Hematopoietic multipotent progenitor cell treated with erythropoietin and hydrocortisone succinate and interleukin-3 and kit ligand, for 17 days (in vitro differentiated cells): ENCODE results near the gene INTS13.
"Not testable (repeated sequence)": the region's sequence is repeated elsewhere in the genome, so short reads cannot be mapped to it uniquely, and the experiment has no call there.

ENCODE experiments used
- DNase-seq: peaks from one replicate; pipeline ENCODE4 v3.0.0-alpha.2; 2015; ENCODE audit warnings: low spot score

The INTS13 gene

DNA sequence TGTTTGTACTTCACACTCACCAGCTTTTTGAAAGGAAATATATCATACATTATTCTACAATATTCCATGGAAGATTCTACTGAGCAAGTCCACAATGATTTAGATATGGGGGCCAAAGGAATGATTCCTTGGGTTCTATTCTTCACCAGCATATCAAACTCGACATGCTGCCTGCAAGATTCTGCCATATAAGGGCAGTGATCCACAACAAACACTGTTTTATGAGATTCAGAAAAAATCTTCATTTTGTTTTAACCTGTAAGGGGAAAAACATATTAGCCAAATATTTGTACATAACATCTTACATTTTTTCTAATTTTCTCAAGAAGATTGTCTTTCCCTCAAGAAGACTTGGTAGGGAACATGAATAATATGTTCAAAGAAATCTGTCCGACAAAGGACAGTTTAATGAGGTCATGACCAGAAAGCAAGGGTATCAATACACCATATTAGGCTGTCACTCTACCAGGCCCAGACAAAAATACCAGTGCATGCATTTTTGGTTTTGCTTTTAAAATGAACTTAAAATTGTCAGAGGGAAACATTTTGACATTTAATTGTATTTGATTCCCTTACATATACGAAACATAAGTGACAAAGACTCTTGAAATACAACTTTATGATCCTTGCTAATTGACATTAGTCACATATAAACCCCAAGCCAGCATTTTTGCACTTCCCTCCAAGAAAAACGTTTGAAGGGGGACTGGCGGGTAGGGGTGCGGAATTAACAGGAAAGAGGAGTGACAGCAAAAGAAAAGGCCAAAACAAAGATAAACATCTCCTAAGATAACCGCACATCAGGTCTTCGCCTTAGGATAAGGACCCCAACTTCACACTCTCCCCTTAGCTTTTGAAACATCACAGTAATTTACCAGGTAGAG is 980 bp downstream of the INTS13 start:
- DNase-seq = peak; percentile 39

GRCh38 chr12:26935636-26936378 is 2.0 kb downstream of the INTS13 start:
- peak; percentile 36 for DNase-seq

GRCh38 chr12:26929590-26929989 is 8.2 kb downstream of the INTS13 start:
- DNase-seq = no peak

GRCh38 chr12:26928661-26929060 is 9.1 kb downstream of the INTS13 start:
- no peak for DNase-seq

GRCh38 chr12:26921886-26922285 is 15.9 kb downstream of the INTS13 start:
- DNase-seq = no peak

DNA sequence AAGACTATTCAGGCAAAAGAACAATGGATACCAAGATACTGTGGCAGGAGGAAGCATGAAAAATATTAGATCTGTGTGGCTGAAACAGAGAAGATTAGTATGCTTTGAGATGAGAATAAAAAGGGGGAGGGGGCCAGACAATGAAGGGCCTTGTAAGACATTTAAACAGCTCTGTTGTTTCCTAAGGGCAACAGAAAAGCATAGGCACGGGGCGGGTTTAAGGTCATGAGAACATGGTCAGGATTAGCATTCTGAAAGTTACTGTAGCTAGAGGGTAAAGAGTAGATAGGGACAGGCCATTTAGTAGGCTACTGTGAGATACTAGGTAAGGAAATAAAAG is 18.6 kb downstream of the INTS13 start:
- DNase-seq = no peak

- no peak for DNase-seq
Measured at GRCh38 chr12:26918321-26919215, 19.2 kb downstream of the INTS13 start.

DNA sequence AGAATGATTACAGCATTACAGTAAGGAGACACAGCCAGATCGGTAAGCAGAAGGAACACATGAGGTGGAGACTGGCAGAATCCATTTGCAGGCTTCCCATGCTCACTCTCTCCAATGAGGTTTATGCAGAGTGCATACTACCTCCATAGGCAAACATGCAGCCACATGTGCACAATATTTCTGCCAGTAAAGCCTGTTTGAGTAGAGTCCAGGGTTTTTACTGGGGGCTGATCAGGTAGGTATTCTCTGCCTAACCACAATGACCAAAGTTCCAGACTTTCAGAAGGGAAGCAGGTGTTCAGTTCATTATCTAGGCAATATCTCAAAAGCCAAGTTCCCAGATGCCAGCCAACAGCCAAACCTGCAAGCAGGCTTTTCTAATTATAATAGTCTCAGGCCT is 31.1 kb downstream of the INTS13 start:
- no peak for DNase-seq

DNA sequence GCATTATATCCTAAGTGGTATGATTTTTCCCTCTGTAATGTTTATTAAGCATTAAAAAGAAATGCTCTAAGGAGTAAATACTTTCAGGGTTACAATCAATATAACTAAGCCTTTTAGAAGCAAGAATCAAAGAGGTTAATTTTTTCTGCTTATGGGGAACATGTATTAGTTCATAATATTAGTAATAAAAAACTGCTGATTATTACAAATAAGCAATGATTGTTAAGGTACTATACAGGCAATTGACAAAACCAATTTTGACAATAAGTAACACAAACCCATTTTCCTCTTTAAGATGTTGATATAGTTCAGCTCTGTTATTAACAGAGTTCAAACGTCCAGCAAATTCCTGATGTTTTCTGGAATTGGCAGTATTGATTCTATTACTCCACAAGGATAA is 31.8 kb downstream of the INTS13 start:
- DNase-seq = no peak

GRCh38 chr12:26903396-26903795 is 34.4 kb downstream of the INTS13 start:
- not testable (repeated sequence) for DNase-seq

DNA sequence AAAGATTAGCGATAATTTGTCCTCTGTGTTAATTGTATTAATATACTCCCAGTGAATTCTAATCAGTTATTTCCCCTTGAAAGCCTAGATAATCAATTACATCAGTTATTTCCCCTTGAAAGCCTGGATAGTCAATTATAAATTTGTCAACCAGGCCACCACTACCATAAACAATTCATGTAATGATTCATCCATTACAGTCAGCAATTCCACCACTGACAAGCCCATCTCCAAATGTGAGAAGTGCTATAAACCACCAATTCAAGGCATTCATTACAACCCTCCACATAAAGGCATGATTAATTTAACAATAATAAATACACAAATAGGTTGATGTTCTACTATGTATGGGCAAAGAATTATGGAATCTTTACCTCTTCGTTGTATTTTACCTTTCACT is 40.9 kb downstream of the INTS13 start:
- no peak for DNase-seq

DNA sequence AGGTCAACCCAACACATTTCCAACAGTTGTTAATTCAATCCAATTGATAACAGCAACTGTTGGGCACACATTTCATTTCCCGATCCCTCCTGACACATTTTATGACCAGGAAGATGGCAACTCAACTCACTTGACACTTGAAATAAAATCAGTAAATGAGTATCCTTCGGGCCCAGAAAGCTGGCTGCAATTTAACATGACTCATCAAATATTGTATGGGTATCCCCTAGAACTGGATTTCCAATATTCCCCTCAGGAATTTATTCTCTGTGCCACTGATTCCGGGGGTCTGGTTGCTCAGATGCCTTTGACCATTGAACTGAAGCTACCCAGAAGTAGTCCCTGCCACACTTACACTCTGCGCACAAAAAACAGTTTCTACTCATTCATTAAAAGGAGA is 42.1 kb downstream of the INTS13 start:
- DNase-seq = no peak

GRCh38 chr12:26891704-26892103 is 46.1 kb downstream of the INTS13 start:
- DNase-seq = no peak

DNA sequence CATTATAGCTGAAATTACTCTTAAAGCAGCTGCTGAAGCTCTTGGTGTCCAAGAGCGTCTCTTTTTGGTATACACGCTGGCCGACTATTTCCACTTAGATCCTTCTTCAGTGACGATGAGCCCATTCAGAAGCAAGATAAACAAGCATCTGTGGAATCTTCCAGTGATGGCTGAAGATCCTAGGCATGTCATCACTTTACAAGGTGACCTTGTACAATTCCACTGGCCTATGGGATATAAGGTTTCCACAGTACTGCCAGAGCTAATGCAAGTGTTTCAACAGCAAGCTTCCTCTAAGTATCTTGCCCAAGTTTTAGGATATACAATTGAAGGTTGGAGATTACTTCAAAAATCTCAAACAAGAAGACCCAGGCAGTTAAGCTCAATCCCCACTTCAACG is 47.0 kb downstream of the INTS13 start:
- no peak for DNase-seq

DNA sequence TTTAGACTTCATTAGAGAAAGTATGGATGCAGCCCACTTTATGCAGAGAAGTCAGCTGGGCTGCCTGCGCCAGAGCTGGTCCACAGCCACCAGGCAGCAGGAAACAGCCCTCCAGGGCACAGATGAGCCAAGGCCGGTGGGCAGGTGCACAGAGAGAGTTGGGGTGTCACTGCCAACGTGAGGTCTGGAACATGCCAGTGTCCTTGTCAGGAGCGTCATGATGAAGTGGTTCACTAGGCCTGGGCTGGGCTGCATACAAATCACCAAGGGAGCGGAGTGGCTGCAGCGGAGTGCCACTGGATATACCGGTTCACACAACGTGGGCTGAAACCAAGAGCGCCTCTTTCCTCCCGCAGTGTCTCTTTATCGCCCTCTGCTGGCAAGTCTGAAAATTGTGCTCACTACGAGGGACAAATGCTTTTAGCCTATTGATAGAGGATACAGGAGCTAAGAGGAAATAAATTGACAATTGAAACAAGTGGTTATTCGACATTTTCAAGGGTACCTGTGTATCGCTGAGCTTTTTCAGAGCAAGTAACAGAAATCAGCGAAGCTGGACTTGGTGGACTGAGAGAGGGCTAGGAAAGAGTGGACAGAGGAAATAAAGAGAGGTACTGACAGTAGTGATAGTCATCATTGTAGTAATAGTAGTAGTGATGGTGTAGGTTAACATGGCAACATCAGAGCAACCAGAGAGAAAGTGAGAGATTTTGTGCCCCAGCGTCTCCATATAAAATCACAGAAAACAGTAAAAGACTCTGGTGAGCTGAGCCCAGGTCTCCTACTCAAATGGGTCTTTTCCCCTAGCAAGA is 52.8 kb downstream of the INTS13 start:
- DNase-seq = peak; percentile 90

DNA sequence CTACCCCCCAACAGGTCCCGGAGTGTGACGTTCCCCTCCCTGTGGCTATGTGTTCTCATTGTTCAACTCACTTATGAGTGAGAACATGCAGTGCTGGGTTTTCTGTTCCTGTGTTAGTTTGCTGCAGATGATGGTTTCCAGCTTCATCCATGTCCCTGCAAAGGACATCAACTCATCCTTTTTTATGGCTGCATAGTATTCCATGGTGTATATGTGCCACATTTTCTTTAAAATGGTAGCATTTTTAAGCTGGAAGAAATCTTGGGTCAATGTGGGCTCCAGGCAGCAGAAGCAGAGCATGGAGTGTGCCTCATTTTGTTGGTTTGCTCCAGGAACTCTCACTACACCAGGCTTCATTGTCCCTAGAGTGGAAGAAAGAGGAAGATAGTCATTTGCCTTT is 57.2 kb downstream of the INTS13 start:
- DNase-seq = no peak

- no peak for DNase-seq
Measured at GRCh38 chr12:26878661-26879119, 59.1 kb downstream of the INTS13 start.

DNA sequence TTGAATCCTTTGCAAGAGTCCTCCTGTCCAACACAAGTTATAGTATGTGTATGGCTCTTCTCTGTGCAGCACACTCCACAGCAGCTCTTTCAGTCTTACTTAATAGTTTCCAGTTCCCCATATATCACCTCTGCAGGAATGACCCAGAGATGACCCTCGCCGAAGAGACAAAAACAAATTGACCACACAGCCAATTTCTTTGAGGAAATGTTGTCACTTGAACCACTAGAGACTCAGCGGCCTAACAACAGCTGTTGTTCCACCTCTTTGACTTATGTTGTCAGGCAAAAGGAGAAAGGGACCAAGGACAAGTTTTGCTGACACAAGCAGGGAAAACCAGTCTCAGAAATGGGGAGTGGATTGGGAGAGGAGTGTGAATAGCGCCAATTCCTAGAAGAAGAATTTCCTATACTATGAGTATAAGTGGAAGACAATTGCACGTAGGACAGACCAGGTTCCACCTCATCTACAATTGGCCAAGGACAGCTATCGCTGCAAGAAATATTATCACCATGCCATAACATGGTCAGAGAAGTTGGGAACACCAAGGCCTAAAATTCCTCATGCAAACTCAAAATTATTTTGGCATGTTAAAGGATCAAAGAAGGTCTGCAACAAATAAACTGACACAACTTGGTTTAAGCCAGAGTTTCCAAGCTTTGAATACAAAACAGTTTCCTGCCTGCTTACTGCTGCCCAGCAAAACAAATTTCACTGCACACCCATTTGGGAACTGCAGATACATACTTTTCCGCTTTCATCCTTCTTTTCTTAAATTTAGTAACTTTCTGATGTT is 63.1 kb downstream of the INTS13 start:
- DNase-seq = no peak

DNA sequence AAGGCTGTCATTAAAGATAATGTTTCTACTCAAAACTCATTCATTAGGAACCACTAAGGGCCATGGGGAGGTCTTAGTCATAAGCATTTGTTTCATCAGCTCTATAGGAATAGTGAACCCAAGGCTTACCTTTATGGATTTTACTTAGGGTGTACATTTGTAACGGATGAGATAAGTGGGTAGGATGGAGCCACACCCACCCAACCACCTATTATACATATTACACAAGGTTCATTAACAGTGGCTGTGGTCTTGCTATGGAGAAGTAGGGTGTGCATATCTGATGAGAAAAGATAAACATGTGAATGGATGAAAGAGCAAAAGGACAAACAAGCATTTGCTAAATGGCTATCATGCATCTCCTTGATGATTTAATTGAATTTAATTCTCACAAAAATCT is 65.2 kb downstream of the INTS13 start:
- DNase-seq = no peak

- no peak for DNase-seq
Measured at GRCh38 chr12:26871985-26872384, 65.8 kb downstream of the INTS13 start.
